ENCODE results near the gene MAML2.

The MAML2 gene

DNA sequence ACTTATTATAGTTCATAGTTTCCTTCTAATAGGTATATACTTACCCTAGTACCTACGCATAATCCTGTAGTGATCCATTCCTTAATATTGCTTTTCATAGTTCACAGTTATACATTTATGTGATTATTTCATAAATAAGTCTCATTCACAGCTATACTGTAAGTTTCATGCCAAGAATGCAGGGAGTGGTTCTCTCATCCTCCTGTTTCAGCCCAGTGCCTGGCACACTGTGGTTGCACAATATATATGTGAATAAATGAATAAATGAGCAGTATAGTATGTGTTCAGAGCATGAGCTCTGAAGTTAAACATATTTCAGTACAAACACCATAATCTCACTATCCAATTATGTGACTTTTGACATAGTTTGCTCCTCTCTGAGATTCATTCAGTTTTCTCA is 115.8 kb downstream of the MAML2 start:
- no peaks in the 10 kb centered on the region for H3K9me3 ChIP-seq (ENCODE audit: severe bottlenecking)
- H3K4me1 ChIP-seq (ENCODE audit: insufficient read depth, poor library complexity, severe bottlenecking): peaks cover 46% of the 10 kb centered on the region
- TF ChIP-seq, protein P1, sequence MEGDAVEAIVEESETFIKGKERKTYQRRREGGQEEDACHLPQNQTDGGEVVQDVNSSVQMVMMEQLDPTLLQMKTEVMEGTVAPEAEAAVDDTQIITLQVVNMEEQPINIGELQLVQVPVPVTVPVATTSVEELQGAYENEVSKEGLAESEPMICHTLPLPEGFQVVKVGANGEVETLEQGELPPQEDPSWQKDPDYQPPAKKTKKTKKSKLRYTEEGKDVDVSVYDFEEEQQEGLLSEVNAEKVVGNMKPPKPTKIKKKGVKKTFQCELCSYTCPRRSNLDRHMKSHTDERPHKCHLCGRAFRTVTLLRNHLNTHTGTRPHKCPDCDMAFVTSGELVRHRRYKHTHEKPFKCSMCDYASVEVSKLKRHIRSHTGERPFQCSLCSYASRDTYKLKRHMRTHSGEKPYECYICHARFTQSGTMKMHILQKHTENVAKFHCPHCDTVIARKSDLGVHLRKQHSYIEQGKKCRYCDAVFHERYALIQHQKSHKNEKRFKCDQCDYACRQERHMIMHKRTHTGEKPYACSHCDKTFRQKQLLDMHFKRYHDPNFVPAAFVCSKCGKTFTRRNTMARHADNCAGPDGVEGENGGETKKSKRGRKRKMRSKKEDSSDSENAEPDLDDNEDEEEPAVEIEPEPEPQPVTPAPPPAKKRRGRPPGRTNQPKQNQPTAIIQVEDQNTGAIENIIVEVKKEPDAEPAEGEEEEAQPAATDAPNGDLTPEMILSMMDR (IDR thresholded peaks at IDR 0.05; ENCODE audit: poor library complexity, severe bottlenecking): no peak
- ATAC-seq (ENCODE audit: low read depth) (peak; percentile 29; the same call in 2 of the 3 replicates), DNase-seq (ENCODE audit: low spot score) (no peak)
- H3K27ac ChIP-seq (ENCODE audit: poor library complexity, severe bottlenecking): peak overlapping the region; percentile 95
- 0 out of 2 replicates have a peak, but pooled peaks cover 4% of the 10 kb centered on the region for H3K36me3 ChIP-seq (ENCODE audit: low read depth)
- H3K27me3 ChIP-seq (ENCODE audit: insufficient read depth, poor library complexity, severe bottlenecking): no peaks in the 10 kb centered on the region
- H3K4me3 ChIP-seq (ENCODE audit: severe bottlenecking): no peak overlapping the region

DNA sequence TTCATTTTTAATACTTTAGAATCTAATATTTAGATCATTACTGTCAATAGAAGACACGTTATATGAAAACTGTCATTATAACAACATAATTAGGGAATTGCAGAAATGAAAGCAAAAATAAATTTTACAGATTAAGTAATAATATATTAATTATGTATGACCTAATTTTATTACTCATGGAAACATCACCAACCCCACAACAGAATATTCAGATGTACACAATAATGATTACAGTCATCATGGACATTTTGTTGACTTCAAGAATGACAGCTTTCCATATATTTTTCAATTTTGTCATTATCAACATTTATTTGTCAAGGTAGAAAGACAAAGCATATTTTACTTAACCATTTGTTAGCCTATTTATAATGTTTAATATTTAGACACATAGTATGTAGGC is 119.9 kb downstream of the MAML2 start:
- TF ChIP-seq, protein P1 (IDR thresholded peaks at IDR 0.05; ENCODE audit: poor library complexity, severe bottlenecking): no peak
- Histone ChIP-seq H3K4me3 (ENCODE audit: severe bottlenecking) (no peak overlapping the region), H3K36me3 (ENCODE audit: low read depth) (0 out of 2 replicates have a peak, but pooled peaks cover 4% of the 10 kb centered on the region), H3K4me1 (ENCODE audit: insufficient read depth, poor library complexity, severe bottlenecking) (peaks cover 31% of the 10 kb centered on the region), H3K9me3 (ENCODE audit: severe bottlenecking) (no peaks in the 10 kb centered on the region), H3K27ac (ENCODE audit: poor library complexity, severe bottlenecking) (no peak overlapping the region), H3K27me3 (ENCODE audit: insufficient read depth, poor library complexity, severe bottlenecking) (no peaks in the 10 kb centered on the region)
- ATAC-seq (ENCODE audit: low read depth) (no peak), DNase-seq (ENCODE audit: low spot score) (no peak)

GRCh38 chr11:96222102-96222501 is 120.9 kb downstream of the MAML2 start:
- H3K4me3 ChIP-seq (ENCODE audit: severe bottlenecking): no peak overlapping the region
- no peak for ATAC-seq (ENCODE audit: low read depth)
- TF ChIP-seq, protein P1 (IDR thresholded peaks at IDR 0.05; ENCODE audit: poor library complexity, severe bottlenecking): no peak
- H3K4me1 ChIP-seq (ENCODE audit: insufficient read depth, poor library complexity, severe bottlenecking): peaks cover 21% of the 10 kb centered on the region
- H3K36me3 ChIP-seq (ENCODE audit: low read depth): 0 out of 2 replicates have a peak, but pooled peaks cover 4% of the 10 kb centered on the region
- H3K9me3 ChIP-seq (ENCODE audit: severe bottlenecking): no peaks in the 10 kb centered on the region
- H3K27ac ChIP-seq (ENCODE audit: poor library complexity, severe bottlenecking): no peak overlapping the region
- DNase-seq (ENCODE audit: low spot score): no peak
- no peaks in the 10 kb centered on the region for H3K27me3 ChIP-seq (ENCODE audit: insufficient read depth, poor library complexity, severe bottlenecking)

- H3K27ac ChIP-seq (ENCODE audit: poor library complexity, severe bottlenecking): no peak overlapping the region
- DNase-seq (ENCODE audit: low spot score) (no peak), ATAC-seq (ENCODE audit: low read depth) (no peak)
- no peaks in the 10 kb centered on the region for H3K27me3 ChIP-seq (ENCODE audit: insufficient read depth, poor library complexity, severe bottlenecking)
- H3K4me3 ChIP-seq (ENCODE audit: severe bottlenecking): no peak overlapping the region
- 0 out of 2 replicates have a peak, but pooled peaks cover 4% of the 10 kb centered on the region for H3K36me3 ChIP-seq (ENCODE audit: low read depth)
- no peaks in the 10 kb centered on the region for H3K9me3 ChIP-seq (ENCODE audit: severe bottlenecking)
- H3K4me1 ChIP-seq (ENCODE audit: insufficient read depth, poor library complexity, severe bottlenecking): peaks cover 15% of the 10 kb centered on the region
- TF ChIP-seq, protein P1 (IDR thresholded peaks at IDR 0.05; ENCODE audit: poor library complexity, severe bottlenecking): no peak
Measured at GRCh38 chr11:96221244-96222070, 121.5 kb downstream of the MAML2 start.

Measured in RWPE2 (cell line).